HepG2 (cell line): Measurements from ENCODE around the gene SRXN1. TPM values are rescaled to one million over a fixed set of nuclear protein-coding genes. Genes with fewer than 3 reads are reported as not detected.

Experiments used
- AKAP8 ChIP-seq: sonication (generic); formaldehyde crosslinking; IDR thresholded peaks from 2 replicates; pipeline ENCODE4 v1.5.1; 2020; ENCODE audit warnings: mild to moderate bottlenecking, missing genetic modification reagents
- CAMTA2 ChIP-seq: sonication (generic); formaldehyde crosslinking; IDR thresholded peaks from 2 replicates; pipeline ENCODE4 v1.4.0; 2020; ENCODE audit warnings: mild to moderate bottlenecking, missing genetic modification reagents, borderline replicate concordance
- CREM ChIP-seq, 2 experiments: sonication (generic) in 1 of 2; formaldehyde crosslinking in 1 of 2; IDR thresholded peaks; 2 replicates each; pipeline versions ENCODE4 v1.4.0 to v1.6.1; 2016 to 2020; ENCODE audit warnings: antibody characterized with exemption in 1 of 2, mild to moderate bottlenecking in 1 of 2, missing genetic modification reagents in 1 of 2
- ETS1 ChIP-seq: sonication (generic); formaldehyde crosslinking; IDR thresholded peaks from 2 replicates; pipeline ENCODE4 v1.4.0; 2020; ENCODE audit warnings: missing genetic modification reagents
- MATR3 ChIP-seq: sonication (generic); formaldehyde crosslinking; IDR thresholded peaks from 2 replicates; pipeline ENCODE4 v1.4.0; 2020; ENCODE audit warnings: missing genetic modification reagents
- MED1 ChIP-seq: sonication (generic); formaldehyde crosslinking; IDR thresholded peaks from 2 replicates; pipeline ENCODE4 v1.4.0; 2020; ENCODE audit warnings: missing genetic modification reagents
- MTF2 ChIP-seq: sonication (generic); formaldehyde crosslinking; IDR thresholded peaks from 2 replicates; pipeline ENCODE4 v1.5.0; 2020; ENCODE audit warnings: missing genetic modification reagents, borderline replicate concordance
- NCOR1 ChIP-seq: fragments of 200-600 bp; sonication (generic); IDR thresholded peaks from 2 replicates; pipeline ENCODE4 v1.7.0; 2017; ENCODE audit warnings: antibody characterized with exemption, low read length, borderline replicate concordance
- NFYC ChIP-seq: IDR thresholded peaks from 2 replicates; pipeline ENCODE4 v1.6.1; 2016; ENCODE audit warnings: missing genetic modification reagents, missing compliant biosample characterization
- NR1H2 ChIP-seq: sonication (generic); formaldehyde crosslinking; IDR thresholded peaks from 2 replicates; pipeline ENCODE4 v1.8.1; 2022; ENCODE audit warnings: low read depth, missing genetic modification reagents, borderline replicate concordance
- PATZ1 ChIP-seq: sonication (generic); formaldehyde crosslinking; IDR thresholded peaks from 2 replicates; pipeline ENCODE4 v1.4.0; 2020; ENCODE audit warnings: missing genetic modification reagents
- SAFB2 ChIP-seq: sonication (generic); formaldehyde crosslinking; IDR thresholded peaks from 2 replicates; pipeline ENCODE4 v1.5.1; 2020; ENCODE audit warnings: missing genetic modification reagents, low read depth, mild to moderate bottlenecking, borderline replicate concordance
- STAG1 ChIP-seq: sonication (generic); formaldehyde crosslinking; IDR thresholded peaks from 2 replicates; pipeline ENCODE4 v1.4.0; 2020; ENCODE audit warnings: missing genetic modification reagents
- YEATS4 ChIP-seq: sonication (generic); formaldehyde crosslinking; IDR thresholded peaks from 2 replicates; pipeline ENCODE4 v1.4.0; 2020; ENCODE audit warnings: missing genetic modification reagents, borderline replicate concordance
- ZBTB21 ChIP-seq: sonication (generic); formaldehyde crosslinking; IDR thresholded peaks from 2 replicates; pipeline ENCODE4 v1.4.0; 2020; ENCODE audit warnings: missing genetic modification reagents
- ZBTB33 ChIP-seq: sonication (generic); formaldehyde crosslinking; IDR thresholded peaks from 2 replicates; pipeline ENCODE4 v1.4.0; 2020; ENCODE audit warnings: missing genetic modification reagents
- ZC3H4 ChIP-seq: sonication (generic); formaldehyde crosslinking; IDR thresholded peaks from 2 replicates; pipeline ENCODE4 v1.4.0; 2020; ENCODE audit warnings: missing genetic modification reagents, borderline replicate concordance
- ZNF562 ChIP-seq: sonication (generic); formaldehyde crosslinking; IDR thresholded peaks from 2 replicates; pipeline ENCODE4 v1.8.0; 2022; ENCODE audit warnings: missing genetic modification reagents, borderline replicate concordance
- polyA plus RNA-seq, 8 experiments: library from polyadenylated mRNA; depleted of rRNA in 3 of 8; stranded (reverse) in 7 of 8; unstranded in 1 of 8; fragments of >200 nt; fragmentation: Illumina TruSeq in 4 of 8; extraction: Trizol in 4 of 8; gene quantifications; 2 replicates each; pipeline versions ENCODE4 v1.2.1 to v1.2.3, GENCODE V29; 2011 to 2016; ENCODE audit warnings: low read depth in 4 of 8, missing spikeins in 1 of 8, mixed read lengths in 1 of 8; ENCODE audit not compliant: insufficient read depth in 1 of 8
- total RNA-seq, 5 experiments: library from RNA; depleted of rRNA; stranded (reverse); fragments of >200 nt; fragmentation: Illumina TruSeq; extraction: Trizol; gene quantifications; 2 replicates each; pipeline ENCODE4 v1.2.3, GENCODE V29; 2016; ENCODE audit warnings: low read depth in 1 of 5
- TF ChIP-seq, protein P1 (sequence below): sonication (generic); formaldehyde crosslinking; IDR thresholded peaks from 2 replicates; pipeline ENCODE4 v1.9.0; 2021; ENCODE audit warnings: missing genetic modification reagents, borderline replicate concordance
- TF ChIP-seq, protein P2 (sequence below): sonication (generic); formaldehyde crosslinking; IDR thresholded peaks from 2 replicates; pipeline ENCODE4 v1.8.0; 2022; ENCODE audit warnings: mild to moderate bottlenecking, missing genetic modification reagents, moderate library complexity

The SRXN1 gene
- total and polyA plus RNA-seq, 2 of the 13 experiments (the other 11 are each of a cell fraction or from before 2014, with no cell fraction given) = 29.9 to 87.7 TPM

- TF ChIP-seq CREM (IDR thresholded peaks at IDR 0.05) (no peak), CREM (CRISPR knock-in tag; IDR thresholded peaks at IDR 0.05) (no peak), MED1 (CRISPR knock-in tag) (peak; percentile 73), MTF2 (no peak), CAMTA2 (CRISPR knock-in tag) (no peak), ZNF562 (no peak), ZBTB33 (CRISPR knock-in tag) (no peak), PATZ1 (CRISPR knock-in tag) (peak; percentile 99), STAG1 (peak; percentile 49), ETS1 (CRISPR knock-in tag) (no peak), NFYC (CRISPR knock-in tag) (no peak), NCOR1 (peak; percentile 59; the same call in 1 of the 2 replicates), SAFB2 (CRISPR knock-in tag) (no peak), ZC3H4 (CRISPR knock-in tag) (no peak), YEATS4 (no peak), NR1H2 (CRISPR knock-in tag) (no peak), MATR3 (CRISPR knock-in tag) (no peak), ZBTB21 (no peak), AKAP8 (no peak)
- TF ChIP-seq, protein P1, sequence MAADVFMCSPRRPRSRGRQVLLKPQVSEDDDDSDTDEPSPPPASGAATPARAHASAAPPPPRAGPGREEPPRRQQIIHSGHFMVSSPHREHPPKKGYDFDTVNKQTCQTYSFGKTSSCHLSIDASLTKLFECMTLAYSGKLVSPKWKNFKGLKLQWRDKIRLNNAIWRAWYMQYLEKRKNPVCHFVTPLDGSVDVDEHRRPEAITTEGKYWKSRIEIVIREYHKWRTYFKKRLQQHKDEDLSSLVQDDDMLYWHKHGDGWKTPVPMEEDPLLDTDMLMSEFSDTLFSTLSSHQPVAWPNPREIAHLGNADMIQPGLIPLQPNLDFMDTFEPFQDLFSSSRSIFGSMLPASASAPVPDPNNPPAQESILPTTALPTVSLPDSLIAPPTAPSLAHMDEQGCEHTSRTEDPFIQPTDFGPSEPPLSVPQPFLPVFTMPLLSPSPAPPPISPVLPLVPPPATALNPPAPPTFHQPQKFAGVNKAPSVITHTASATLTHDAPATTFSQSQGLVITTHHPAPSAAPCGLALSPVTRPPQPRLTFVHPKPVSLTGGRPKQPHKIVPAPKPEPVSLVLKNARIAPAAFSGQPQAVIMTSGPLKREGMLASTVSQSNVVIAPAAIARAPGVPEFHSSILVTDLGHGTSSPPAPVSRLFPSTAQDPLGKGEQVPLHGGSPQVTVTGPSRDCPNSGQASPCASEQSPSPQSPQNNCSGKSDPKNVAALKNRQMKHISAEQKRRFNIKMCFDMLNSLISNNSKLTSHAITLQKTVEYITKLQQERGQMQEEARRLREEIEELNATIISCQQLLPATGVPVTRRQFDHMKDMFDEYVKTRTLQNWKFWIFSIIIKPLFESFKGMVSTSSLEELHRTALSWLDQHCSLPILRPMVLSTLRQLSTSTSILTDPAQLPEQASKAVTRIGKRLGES (CRISPR knock-in tag) = no peak
- TF ChIP-seq, protein P2, sequence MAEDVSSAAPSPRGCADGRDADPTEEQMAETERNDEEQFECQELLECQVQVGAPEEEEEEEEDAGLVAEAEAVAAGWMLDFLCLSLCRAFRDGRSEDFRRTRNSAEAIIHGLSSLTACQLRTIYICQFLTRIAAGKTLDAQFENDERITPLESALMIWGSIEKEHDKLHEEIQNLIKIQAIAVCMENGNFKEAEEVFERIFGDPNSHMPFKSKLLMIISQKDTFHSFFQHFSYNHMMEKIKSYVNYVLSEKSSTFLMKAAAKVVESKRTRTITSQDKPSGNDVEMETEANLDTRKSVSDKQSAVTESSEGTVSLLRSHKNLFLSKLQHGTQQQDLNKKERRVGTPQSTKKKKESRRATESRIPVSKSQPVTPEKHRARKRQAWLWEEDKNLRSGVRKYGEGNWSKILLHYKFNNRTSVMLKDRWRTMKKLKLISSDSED (CRISPR knock-in tag) = no peak
These were observed 11.5 kb downstream of the SRXN1 start (continued) for GRCh38 chr20:641516-641875.
